GM23338 (cell line): Measurements from ENCODE around the gene NUBPL. TPM values are rescaled to one million over a fixed set of nuclear protein-coding genes. Genes with fewer than 3 reads are reported as not detected.

Source experiments
- ATAC-seq: fragments of 200-7000 bp; cut with Tn5 transposase; 3 replicates; pipeline ENCODE4 v1.9.1; 2020
- DNase-seq: peaks from one replicate; pipeline ENCODE4 v3.0.0-alpha.2; 2015; ENCODE audit warnings: low spot score
- H2AFZ ChIP-seq: fragments of 200-600 bp; sonication (generic); 2 replicates; pipeline ENCODE4 v1.8.0; 2016; ENCODE audit warnings: antibody characterized with exemption, mild to moderate bottlenecking, moderate library complexity
- H3F3A ChIP-seq: fragments of 200-600 bp; sonication (generic); replicated peaks from 2 replicates; pipeline ENCODE4 v1.8.0; 2017; ENCODE audit warnings: antibody characterized with exemption, mixed run types, low read depth
- H3K27ac ChIP-seq: fragments of 200-600 bp; sonication (generic); 2 replicates; pipeline ENCODE4 v1.6.1; 2016; ENCODE audit warnings: low read depth
- H3K27me3 ChIP-seq: fragments of 200-600 bp; sonication (generic); 2 replicates; pipeline ENCODE4 v1.8.0; 2016; ENCODE audit warnings: mild to moderate bottlenecking, mixed run types, moderate library complexity; ENCODE audit not compliant: insufficient read depth
- H3K36me3 ChIP-seq: fragments of 200-600 bp; sonication (generic); 2 replicates; pipeline ENCODE4 v1.8.0; 2016; ENCODE audit warnings: mild to moderate bottlenecking; ENCODE audit not compliant: insufficient read depth
- H3K4me1 ChIP-seq: fragments of 200-600 bp; sonication (generic); 2 replicates; pipeline ENCODE4 v1.8.0; 2016; ENCODE audit warnings: mild to moderate bottlenecking, moderate library complexity; ENCODE audit not compliant: insufficient read depth
- H3K4me2 ChIP-seq: fragments of 200-600 bp; sonication (generic); 2 replicates; pipeline ENCODE4 v1.7.1; 2017; ENCODE audit warnings: mixed run types
- H3K4me3 ChIP-seq: fragments of 200-600 bp; sonication (generic); 2 replicates; pipeline ENCODE4 v1.6.1; 2016; ENCODE audit warnings: mixed run types
- H3K79me2 ChIP-seq: fragments of 200-600 bp; sonication (generic); replicated peaks from 2 replicates; pipeline ENCODE4 v1.8.0; 2017; ENCODE audit warnings: mild to moderate bottlenecking; ENCODE audit not compliant: insufficient read depth
- H3K9me2 ChIP-seq: fragments of 200-600 bp; sonication (generic); 2 replicates; pipeline ENCODE4 v1.8.0; 2017; ENCODE audit not compliant: insufficient read depth
- H4K20me1 ChIP-seq: fragments of 200-600 bp; sonication (generic); replicated peaks from 2 replicates; pipeline ENCODE4 v1.8.0; 2017; ENCODE audit warnings: mild to moderate bottlenecking; ENCODE audit not compliant: insufficient read depth
- H3K27ac Mint-ChIP-seq: 2 replicates; pipeline ENCODE4 v1.8.0; 2020; ENCODE audit warnings: inconsistent platforms, mild to moderate bottlenecking, moderate library complexity, mixed read lengths
- H3K27me3 Mint-ChIP-seq: 3 replicates; pipeline ENCODE4 v1.8.0; 2022; ENCODE audit warnings: low read depth, mild to moderate bottlenecking, moderate library complexity, mixed read lengths, inconsistent platforms; ENCODE audit not compliant: insufficient read depth, poor library complexity
- H3K36me3 Mint-ChIP-seq: 3 replicates; pipeline ENCODE4 v1.8.0; 2021; ENCODE audit warnings: low read depth, mild to moderate bottlenecking, inconsistent platforms, moderate library complexity, mixed read lengths
- H3K4me1 Mint-ChIP-seq: 3 replicates; pipeline ENCODE4 v1.8.0; 2020; ENCODE audit warnings: mild to moderate bottlenecking, inconsistent platforms, mixed read lengths
- H3K4me3 Mint-ChIP-seq: 3 replicates; pipeline ENCODE4 v1.8.0; 2021; ENCODE audit warnings: moderate library complexity, mild to moderate bottlenecking, inconsistent platforms, mixed read lengths
- H3K9me3 Mint-ChIP-seq: 3 replicates; pipeline ENCODE4 v1.8.0; 2020; ENCODE audit warnings: moderate library complexity, mild to moderate bottlenecking, inconsistent platforms, mixed read lengths
- CREB1 ChIP-seq: fragments of 250-450 bp; sonication (Bioruptor Pico); IDR thresholded peaks from 2 replicates; pipeline ENCODE4 v1.5.0; 2020; ENCODE audit warnings: low read depth, mild to moderate bottlenecking, moderate library complexity
- EZH2 ChIP-seq: fragments of 200-600 bp; sonication (generic); IDR thresholded peaks from one replicate; pipeline ENCODE4 v1.8.0; 2017; ENCODE audit warnings: antibody characterized with exemption, mild to moderate bottlenecking, low read depth; ENCODE audit not compliant: unreplicated experiment
- EZH2phosphoT487 ChIP-seq: fragments of 200-600 bp; sonication (generic); IDR thresholded peaks from one replicate; pipeline ENCODE4 v1.8.1; 2018; ENCODE audit warnings: antibody characterized with exemption; ENCODE audit not compliant: unreplicated experiment
- JUNB ChIP-seq: IDR thresholded peaks from one replicate; pipeline ENCODE4 v1.6.1; 2016; ENCODE audit warnings: antibody characterized with exemption; ENCODE audit not compliant: unreplicated experiment
- NANOG ChIP-seq: IDR thresholded peaks from 2 replicates; pipeline ENCODE4 v1.6.1; 2016; ENCODE audit warnings: antibody characterized with exemption, borderline replicate concordance
- POLR2AphosphoS5 ChIP-seq: IDR thresholded peaks from 2 replicates; pipeline ENCODE4 v1.6.1; 2016; ENCODE audit warnings: antibody characterized with exemption, low read depth
- STAT1 ChIP-seq: IDR thresholded peaks from one replicate; pipeline ENCODE4 v1.6.1; 2016; ENCODE audit warnings: antibody characterized with exemption; ENCODE audit not compliant: unreplicated experiment
- ZNF114 ChIP-seq: fragments of 250-450 bp; sonication (Bioruptor Pico); IDR thresholded peaks from 2 replicates; pipeline ENCODE4 v1.5.0; 2020; ENCODE audit warnings: mild to moderate bottlenecking, moderate library complexity
- ZNF331 ChIP-seq: fragments of 250-450 bp; sonication (Bioruptor Pico); IDR thresholded peaks from 2 replicates; pipeline ENCODE4 v1.5.0; 2020; ENCODE audit warnings: low read depth, mild to moderate bottlenecking, moderate library complexity
- polyA plus RNA-seq: library from polyadenylated mRNA; unstranded; fragments of >200 nt; fragmentation: Nextera tagmentation; extraction: Ambion mirVana; gene quantifications from 2 replicates; pipeline ENCODE4 v1.2.1, GENCODE V29; 2016
- total RNA-seq: library from RNA; depleted of rRNA; stranded (reverse); fragments of >200 nt; shearing (Covaris generic); gene quantifications from 2 replicates; pipeline ENCODE4 v1.2.3, GENCODE V29; 2014
- TF ChIP-seq, protein P1 (sequence below), 2 experiments: fragments of 200-600 bp in 1 of 2; sonication (generic) in 1 of 2; conservative IDR thresholded peaks; 2 replicates each; pipeline versions ENCODE4 v1.5.1 to v1.6.1; 2016 to 2017; ENCODE audit warnings: antibody characterized with exemption in 2 of 2, low read depth in 2 of 2, mild to moderate bottlenecking in 2 of 2, moderate library complexity in 1 of 2
- TF ChIP-seq, protein P2 (sequence below): fragments of 250-450 bp; sonication (Bioruptor Pico); IDR thresholded peaks from 2 replicates; pipeline ENCODE4 v1.5.0; 2020; ENCODE audit warnings: mild to moderate bottlenecking, moderate library complexity
- TF ChIP-seq, protein P3 (sequence below): IDR thresholded peaks from 2 replicates; pipeline ENCODE4 v1.6.1; 2016; ENCODE audit warnings: antibody characterized with exemption
- TF ChIP-seq, protein P4 (sequence below): IDR thresholded peaks from one replicate; pipeline ENCODE4 v1.6.1; 2018; ENCODE audit warnings: antibody characterized with exemption; ENCODE audit not compliant: unreplicated experiment

The NUBPL gene
- total and polyA plus RNA-seq, 2 experiments from 2014 or later: 6.1 to 20.7 TPM

DNA sequence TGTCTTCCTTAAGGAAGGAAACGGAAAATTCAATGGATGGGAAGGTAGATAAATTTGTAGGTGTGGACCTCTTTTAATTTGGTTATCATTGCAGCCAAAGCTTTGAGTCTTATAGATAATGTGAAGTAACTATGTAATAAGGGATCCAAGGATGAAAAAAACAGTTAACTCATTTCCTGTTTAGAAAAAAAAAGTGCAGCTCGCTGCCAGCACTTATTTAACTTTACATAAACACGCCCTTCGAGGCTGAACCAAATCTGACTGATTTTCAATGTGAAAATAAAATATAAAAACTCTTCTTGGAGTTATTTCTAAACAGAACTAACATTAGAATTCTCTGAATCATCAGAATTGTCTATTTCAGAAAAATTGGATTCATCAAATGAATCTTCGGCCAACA is 7.0 kb downstream of the NUBPL start:
- H3K4me1 Mint-ChIP-seq: no peaks in the 10 kb centered on the region
- H3K4me1 ChIP-seq: no peaks in the 10 kb centered on the region
- no peaks in the 10 kb centered on the region for H3K79me2 ChIP-seq
- H3K4me3 ChIP-seq: no peak overlapping the region
- no peak overlapping the region for H2AFZ ChIP-seq
- DNase-seq: no peak
- TF ChIP-seq, protein P1, sequence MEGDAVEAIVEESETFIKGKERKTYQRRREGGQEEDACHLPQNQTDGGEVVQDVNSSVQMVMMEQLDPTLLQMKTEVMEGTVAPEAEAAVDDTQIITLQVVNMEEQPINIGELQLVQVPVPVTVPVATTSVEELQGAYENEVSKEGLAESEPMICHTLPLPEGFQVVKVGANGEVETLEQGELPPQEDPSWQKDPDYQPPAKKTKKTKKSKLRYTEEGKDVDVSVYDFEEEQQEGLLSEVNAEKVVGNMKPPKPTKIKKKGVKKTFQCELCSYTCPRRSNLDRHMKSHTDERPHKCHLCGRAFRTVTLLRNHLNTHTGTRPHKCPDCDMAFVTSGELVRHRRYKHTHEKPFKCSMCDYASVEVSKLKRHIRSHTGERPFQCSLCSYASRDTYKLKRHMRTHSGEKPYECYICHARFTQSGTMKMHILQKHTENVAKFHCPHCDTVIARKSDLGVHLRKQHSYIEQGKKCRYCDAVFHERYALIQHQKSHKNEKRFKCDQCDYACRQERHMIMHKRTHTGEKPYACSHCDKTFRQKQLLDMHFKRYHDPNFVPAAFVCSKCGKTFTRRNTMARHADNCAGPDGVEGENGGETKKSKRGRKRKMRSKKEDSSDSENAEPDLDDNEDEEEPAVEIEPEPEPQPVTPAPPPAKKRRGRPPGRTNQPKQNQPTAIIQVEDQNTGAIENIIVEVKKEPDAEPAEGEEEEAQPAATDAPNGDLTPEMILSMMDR (conservative IDR thresholded peaks at IDR 0.05; ENCODE audit: low read depth in 2 of 2): no peak
- TF ChIP-seq ZNF114 (CRISPR knock-in tag) (no peak), EZH2 (no peak), NANOG (no peak), STAT1 (no peak), EZH2phosphoT487 (no peak), JUNB (no peak), POLR2AphosphoS5 (no peak), CREB1 (CRISPR knock-in tag) (no peak), ZNF331 (CRISPR knock-in tag) (no peak)
- TF ChIP-seq, protein P2, sequence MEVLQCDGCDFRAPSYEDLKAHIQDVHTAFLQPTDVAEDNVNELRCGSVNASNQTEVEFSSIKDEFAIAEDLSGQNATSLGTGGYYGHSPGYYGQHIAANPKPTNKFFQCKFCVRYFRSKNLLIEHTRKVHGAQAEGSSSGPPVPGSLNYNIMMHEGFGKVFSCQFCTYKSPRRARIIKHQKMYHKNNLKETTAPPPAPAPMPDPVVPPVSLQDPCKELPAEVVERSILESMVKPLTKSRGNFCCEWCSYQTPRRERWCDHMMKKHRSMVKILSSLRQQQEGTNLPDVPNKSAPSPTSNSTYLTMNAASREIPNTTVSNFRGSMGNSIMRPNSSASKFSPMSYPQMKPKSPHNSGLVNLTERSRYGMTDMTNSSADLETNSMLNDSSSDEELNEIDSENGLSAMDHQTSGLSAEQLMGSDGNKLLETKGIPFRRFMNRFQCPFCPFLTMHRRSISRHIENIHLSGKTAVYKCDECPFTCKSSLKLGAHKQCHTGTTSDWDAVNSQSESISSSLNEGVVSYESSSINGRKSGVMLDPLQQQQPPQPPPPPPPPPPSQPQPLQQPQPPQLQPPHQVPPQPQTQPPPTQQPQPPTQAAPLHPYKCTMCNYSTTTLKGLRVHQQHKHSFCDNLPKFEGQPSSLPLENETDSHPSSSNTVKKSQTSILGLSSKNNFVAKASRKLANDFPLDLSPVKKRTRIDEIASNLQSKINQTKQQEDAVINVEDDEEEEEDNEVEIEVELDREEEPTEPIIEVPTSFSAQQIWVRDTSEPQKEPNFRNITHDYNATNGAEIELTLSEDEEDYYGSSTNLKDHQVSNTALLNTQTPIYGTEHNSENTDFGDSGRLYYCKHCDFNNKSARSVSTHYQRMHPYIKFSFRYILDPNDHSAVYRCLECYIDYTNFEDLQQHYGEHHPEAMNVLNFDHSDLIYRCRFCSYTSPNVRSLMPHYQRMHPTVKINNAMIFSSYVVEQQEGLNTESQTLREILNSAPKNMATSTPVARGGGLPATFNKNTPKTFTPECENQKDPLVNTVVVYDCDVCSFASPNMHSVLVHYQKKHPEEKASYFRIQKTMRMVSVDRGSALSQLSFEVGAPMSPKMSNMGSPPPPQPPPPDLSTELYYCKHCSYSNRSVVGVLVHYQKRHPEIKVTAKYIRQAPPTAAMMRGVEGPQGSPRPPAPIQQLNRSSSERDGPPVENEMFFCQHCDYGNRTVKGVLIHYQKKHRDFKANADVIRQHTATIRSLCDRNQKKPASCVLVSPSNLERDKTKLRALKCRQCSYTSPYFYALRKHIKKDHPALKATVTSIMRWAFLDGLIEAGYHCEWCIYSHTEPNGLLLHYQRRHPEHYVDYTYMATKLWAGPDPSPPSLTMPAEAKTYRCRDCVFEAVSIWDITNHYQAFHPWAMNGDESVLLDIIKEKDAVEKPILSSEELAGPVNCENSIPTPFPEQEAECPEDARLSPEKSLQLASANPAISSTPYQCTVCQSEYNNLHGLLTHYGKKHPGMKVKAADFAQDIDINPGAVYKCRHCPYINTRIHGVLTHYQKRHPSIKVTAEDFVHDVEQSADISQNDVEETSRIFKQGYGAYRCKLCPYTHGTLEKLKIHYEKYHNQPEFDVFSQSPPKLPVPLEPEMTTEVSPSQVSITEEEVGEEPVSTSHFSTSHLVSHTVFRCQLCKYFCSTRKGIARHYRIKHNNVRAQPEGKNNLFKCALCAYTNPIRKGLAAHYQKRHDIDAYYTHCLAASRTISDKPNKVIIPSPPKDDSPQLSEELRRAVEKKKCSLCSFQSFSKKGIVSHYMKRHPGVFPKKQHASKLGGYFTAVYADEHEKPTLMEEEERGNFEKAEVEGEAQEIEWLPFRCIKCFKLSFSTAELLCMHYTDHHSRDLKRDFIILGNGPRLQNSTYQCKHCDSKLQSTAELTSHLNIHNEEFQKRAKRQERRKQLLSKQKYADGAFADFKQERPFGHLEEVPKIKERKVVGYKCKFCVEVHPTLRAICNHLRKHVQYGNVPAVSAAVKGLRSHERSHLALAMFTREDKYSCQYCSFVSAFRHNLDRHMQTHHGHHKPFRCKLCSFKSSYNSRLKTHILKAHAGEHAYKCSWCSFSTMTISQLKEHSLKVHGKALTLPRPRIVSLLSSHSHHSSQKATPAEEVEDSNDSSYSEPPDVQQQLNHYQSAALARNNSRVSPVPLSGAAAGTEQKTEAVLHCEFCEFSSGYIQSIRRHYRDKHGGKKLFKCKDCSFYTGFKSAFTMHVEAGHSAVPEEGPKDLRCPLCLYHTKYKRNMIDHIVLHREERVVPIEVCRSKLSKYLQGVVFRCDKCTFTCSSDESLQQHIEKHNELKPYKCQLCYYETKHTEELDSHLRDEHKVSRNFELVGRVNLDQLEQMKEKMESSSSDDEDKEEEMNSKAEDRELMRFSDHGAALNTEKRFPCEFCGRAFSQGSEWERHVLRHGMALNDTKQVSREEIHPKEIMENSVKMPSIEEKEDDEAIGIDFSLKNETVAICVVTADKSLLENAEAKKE (CRISPR knock-in tag): no peak
- TF ChIP-seq, protein P3, sequence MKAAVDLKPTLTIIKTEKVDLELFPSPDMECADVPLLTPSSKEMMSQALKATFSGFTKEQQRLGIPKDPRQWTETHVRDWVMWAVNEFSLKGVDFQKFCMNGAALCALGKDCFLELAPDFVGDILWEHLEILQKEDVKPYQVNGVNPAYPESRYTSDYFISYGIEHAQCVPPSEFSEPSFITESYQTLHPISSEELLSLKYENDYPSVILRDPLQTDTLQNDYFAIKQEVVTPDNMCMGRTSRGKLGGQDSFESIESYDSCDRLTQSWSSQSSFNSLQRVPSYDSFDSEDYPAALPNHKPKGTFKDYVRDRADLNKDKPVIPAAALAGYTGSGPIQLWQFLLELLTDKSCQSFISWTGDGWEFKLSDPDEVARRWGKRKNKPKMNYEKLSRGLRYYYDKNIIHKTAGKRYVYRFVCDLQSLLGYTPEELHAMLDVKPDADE: no peak
- TF ChIP-seq, protein P4, sequence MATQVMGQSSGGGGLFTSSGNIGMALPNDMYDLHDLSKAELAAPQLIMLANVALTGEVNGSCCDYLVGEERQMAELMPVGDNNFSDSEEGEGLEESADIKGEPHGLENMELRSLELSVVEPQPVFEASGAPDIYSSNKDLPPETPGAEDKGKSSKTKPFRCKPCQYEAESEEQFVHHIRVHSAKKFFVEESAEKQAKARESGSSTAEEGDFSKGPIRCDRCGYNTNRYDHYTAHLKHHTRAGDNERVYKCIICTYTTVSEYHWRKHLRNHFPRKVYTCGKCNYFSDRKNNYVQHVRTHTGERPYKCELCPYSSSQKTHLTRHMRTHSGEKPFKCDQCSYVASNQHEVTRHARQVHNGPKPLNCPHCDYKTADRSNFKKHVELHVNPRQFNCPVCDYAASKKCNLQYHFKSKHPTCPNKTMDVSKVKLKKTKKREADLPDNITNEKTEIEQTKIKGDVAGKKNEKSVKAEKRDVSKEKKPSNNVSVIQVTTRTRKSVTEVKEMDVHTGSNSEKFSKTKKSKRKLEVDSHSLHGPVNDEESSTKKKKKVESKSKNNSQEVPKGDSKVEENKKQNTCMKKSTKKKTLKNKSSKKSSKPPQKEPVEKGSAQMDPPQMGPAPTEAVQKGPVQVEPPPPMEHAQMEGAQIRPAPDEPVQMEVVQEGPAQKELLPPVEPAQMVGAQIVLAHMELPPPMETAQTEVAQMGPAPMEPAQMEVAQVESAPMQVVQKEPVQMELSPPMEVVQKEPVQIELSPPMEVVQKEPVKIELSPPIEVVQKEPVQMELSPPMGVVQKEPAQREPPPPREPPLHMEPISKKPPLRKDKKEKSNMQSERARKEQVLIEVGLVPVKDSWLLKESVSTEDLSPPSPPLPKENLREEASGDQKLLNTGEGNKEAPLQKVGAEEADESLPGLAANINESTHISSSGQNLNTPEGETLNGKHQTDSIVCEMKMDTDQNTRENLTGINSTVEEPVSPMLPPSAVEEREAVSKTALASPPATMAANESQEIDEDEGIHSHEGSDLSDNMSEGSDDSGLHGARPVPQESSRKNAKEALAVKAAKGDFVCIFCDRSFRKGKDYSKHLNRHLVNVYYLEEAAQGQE: no peak
- H3K9me2 ChIP-seq: no peaks in the 10 kb centered on the region
- H3K27me3 ChIP-seq: no peaks in the 10 kb centered on the region
- H3K27ac Mint-ChIP-seq: no peak overlapping the region
- no peaks in the 10 kb centered on the region for H3K36me3 Mint-ChIP-seq
- H3K27ac ChIP-seq: no peak overlapping the region
- ATAC-seq: no peak
- H3K4me2 ChIP-seq: no peak overlapping the region
- no peak overlapping the region for H3K4me3 Mint-ChIP-seq
- H3F3A ChIP-seq: no peaks in the 10 kb centered on the region
- no peaks in the 10 kb centered on the region for H3K36me3 ChIP-seq
- H3K27me3 Mint-ChIP-seq: peaks cover 2% of the 10 kb centered on the region
- no peaks in the 10 kb centered on the region for H4K20me1 ChIP-seq
- no peaks in the 10 kb centered on the region for H3K9me3 Mint-ChIP-seq
